ENCODE results near the gene TFDP1.

DNA sequence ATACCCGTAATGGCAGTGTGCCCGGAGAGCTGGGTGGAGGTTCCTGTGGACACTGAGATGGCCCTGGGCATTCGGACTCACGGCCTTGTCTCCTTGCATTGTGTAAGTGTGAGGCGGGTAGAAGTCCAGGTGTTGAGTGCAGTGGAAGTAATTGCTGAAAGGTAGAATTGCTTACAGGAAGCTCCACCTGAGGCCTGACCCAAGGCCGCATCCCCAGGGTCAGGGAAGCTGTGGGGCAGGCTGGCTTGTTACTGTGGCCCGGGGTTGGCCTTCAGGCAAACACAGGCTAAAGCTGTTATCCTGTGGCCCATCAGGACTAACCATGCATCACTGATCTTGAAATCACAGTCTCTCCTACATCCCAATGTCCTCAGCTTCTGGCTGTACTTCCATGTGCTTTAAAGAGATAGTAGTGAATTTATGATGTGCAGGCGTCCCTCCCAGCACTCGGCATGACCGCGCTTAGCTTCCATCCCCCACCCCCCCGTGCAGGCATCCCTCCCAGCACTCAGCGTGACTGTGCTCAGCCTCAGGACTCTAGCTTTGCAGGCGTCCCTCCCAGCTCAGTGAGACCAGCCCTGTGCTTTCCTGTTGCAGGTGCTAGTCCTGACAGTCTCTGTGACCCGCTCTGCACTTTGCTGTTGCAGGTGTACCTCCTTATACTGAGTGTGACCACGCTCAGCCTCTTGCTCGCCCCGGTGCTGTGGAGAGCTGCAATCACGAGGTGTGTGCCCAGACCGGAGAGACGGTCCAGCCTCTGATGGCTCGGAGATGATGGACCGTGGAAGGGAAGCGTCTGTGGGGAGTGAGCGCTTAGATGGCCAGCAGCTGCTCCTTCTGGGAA, 35.6 kb upstream of the TFDP1 start:
- TF ChIP-seq POLR2AphosphoS5 (IDR thresholded peaks at IDR 0.05) (no peak), EP300 (IDR thresholded peaks at IDR 0.05) (no peak)
- TF ChIP-seq, protein P1, sequence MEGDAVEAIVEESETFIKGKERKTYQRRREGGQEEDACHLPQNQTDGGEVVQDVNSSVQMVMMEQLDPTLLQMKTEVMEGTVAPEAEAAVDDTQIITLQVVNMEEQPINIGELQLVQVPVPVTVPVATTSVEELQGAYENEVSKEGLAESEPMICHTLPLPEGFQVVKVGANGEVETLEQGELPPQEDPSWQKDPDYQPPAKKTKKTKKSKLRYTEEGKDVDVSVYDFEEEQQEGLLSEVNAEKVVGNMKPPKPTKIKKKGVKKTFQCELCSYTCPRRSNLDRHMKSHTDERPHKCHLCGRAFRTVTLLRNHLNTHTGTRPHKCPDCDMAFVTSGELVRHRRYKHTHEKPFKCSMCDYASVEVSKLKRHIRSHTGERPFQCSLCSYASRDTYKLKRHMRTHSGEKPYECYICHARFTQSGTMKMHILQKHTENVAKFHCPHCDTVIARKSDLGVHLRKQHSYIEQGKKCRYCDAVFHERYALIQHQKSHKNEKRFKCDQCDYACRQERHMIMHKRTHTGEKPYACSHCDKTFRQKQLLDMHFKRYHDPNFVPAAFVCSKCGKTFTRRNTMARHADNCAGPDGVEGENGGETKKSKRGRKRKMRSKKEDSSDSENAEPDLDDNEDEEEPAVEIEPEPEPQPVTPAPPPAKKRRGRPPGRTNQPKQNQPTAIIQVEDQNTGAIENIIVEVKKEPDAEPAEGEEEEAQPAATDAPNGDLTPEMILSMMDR (IDR thresholded peaks at IDR 0.05) = no peak
